Lower lobe of right lung (tissue), 2 donors: ENCODE data around the gene GPC6. TPM values are rescaled to one million over a fixed set of nuclear protein-coding genes. Genes with fewer than 3 reads are reported as not detected.
"Not testable (repeated sequence)": the region's sequence is repeated elsewhere in the genome, so short reads cannot be mapped to it uniquely, and the experiment has no call there.

Experiments used
- ATAC-seq, 2 donors: fragments of 200-7000 bp; cut with Tn5 transposase; one replicate each; pipeline ENCODE4 v1.9.1; 2020 to 2022; ENCODE audit warnings: mild to moderate bottlenecking in 2 of 2, moderate library complexity in 2 of 2
- DNase-seq: peaks from one replicate; pipeline ENCODE4 v3.0.0-alpha.2; 2020
- H3K27ac ChIP-seq: fragments of 200-600 bp; one replicate; pipeline ENCODE4 v1.8.0; 2022
- H3K27me3 ChIP-seq: fragments of 200-600 bp; one replicate; pipeline ENCODE4 v1.8.0; 2022; ENCODE audit warnings: low read depth
- H3K36me3 ChIP-seq: fragments of 200-600 bp; one replicate; pipeline ENCODE4 v1.8.0; 2022; ENCODE audit warnings: mild to moderate bottlenecking
- H3K4me1 ChIP-seq: fragments of 200-600 bp; one replicate; pipeline ENCODE4 v1.8.0; 2022
- H3K4me3 ChIP-seq: fragments of 200-600 bp; one replicate; pipeline ENCODE4 v1.8.0; 2022; ENCODE audit warnings: mild to moderate bottlenecking
- H3K9me3 ChIP-seq: fragments of 200-600 bp; one replicate; pipeline ENCODE4 v1.8.0; 2022
- CTCF ChIP-seq: fragments of 200-600 bp; IDR thresholded peaks from one replicate; pipeline ENCODE4 v1.8.0; 2022; ENCODE audit warnings: antibody characterized with exemption, mild to moderate bottlenecking
- intact Hi-C: fragments of 100-400 bp; cut with DNase I; formaldehyde crosslinking; loops from one replicate; pipeline ENCODE4 v1.11.0; 2022
- total RNA-seq: library from RNA; stranded (reverse); fragmentation: NEBNext Ultra II Directional; extraction: Animal tissue kit (Norgen Biotek cat#: 25700); gene quantifications from one replicate; pipeline ENCODE4 v1.2.1, GENCODE V29; 2021
- donor health status: DM: no; HTN: yes; CAD: no; lungs with severe emphysema.

GPC6 gene
- total RNA-seq, 1 donor from 2014 or later, result 5.5 TPM

GRCh38 chr13:93320942-93321341 is 94.3 kb downstream of the GPC6 start:
- DNase-seq, result no peak
- H3K27me3 ChIP-seq, result no peaks in the 10 kb centered on the region
- no peak overlapping the region for H3K27ac ChIP-seq
- intact Hi-C loops, result no loop called here
- H3K4me3 ChIP-seq, result no peak overlapping the region
- ATAC-seq, result no peak
- H3K4me1 ChIP-seq, result no peaks in the 10 kb centered on the region
- TF ChIP-seq CTCF, result no peak
- H3K36me3 ChIP-seq, result no peaks in the 10 kb centered on the region
- no peaks in the 10 kb centered on the region for H3K9me3 ChIP-seq

GRCh38 chr13:93323880-93324279 is 97.3 kb downstream of the GPC6 start:
- H3K4me1 ChIP-seq, DNase-seq, H3K36me3 ChIP-seq, ATAC-seq, intact Hi-C loops, H3K27ac ChIP-seq, H3K27me3 ChIP-seq, H3K9me3 ChIP-seq, H3K4me3 ChIP-seq: not testable (repeated sequence)

GRCh38 chr13:93325303-93326233 is 99.0 kb downstream of the GPC6 start:
- H3K4me3 ChIP-seq, result no peak overlapping the region
- peak in 1 of 2 donors; percentile 15 for ATAC-seq

GRCh38 chr13:93326234-93326811 is 99.7 kb downstream of the GPC6 start:
- Histone ChIP-seq H3K36me3 (no peaks in the 10 kb centered on the region), H3K4me1 (no peaks in the 10 kb centered on the region), H3K27ac (no peak overlapping the region), H3K27me3 (no peaks in the 10 kb centered on the region), H3K9me3 (no peaks in the 10 kb centered on the region), H3K4me3 (no peak overlapping the region)
- ATAC-seq (peak in 1 of 2 donors; percentile 13), DNase-seq (no peak)
- TF ChIP-seq CTCF, result no peak
- intact Hi-C loops, result no loop called here

More at GRCh38 chr13:93325303-93326233, 99.0 kb downstream of the GPC6 start:
- no peaks in the 10 kb centered on the region for H3K9me3 ChIP-seq
- no peak overlapping the region for H3K27ac ChIP-seq
- intact Hi-C loops, result no loop called here
- no peak for TF ChIP-seq CTCF
- H3K4me1 ChIP-seq, result no peaks in the 10 kb centered on the region
- no peak for DNase-seq
- no peaks in the 10 kb centered on the region for H3K36me3 ChIP-seq
- H3K27me3 ChIP-seq, result no peaks in the 10 kb centered on the region

GRCh38 chr13:93328943-93329342 is 102.3 kb downstream of the GPC6 start:
- Histone ChIP-seq H3K27me3 (no peaks in the 10 kb centered on the region), H3K27ac (no peak overlapping the region), H3K36me3 (no peaks in the 10 kb centered on the region), H3K4me1 (no peaks in the 10 kb centered on the region), H3K9me3 (no peaks in the 10 kb centered on the region), H3K4me3 (no peak overlapping the region)
- no peak for TF ChIP-seq CTCF
- no peak for ATAC-seq
- intact Hi-C loops, result no loop called here
- no peak for DNase-seq

- TF ChIP-seq CTCF, result no peak
- ATAC-seq, result no peak
- intact Hi-C loops, result no loop called here
These were observed 110.1 kb downstream of the GPC6 start for GRCh38 chr13:93336728-93337127.

More at GRCh38 chr13:93336728-93337127, 110.1 kb downstream of the GPC6 start:
- H3K36me3 ChIP-seq, result no peaks in the 10 kb centered on the region
- no peaks in the 10 kb centered on the region for H3K27me3 ChIP-seq
- no peak for DNase-seq
- H3K4me1 ChIP-seq, result no peaks in the 10 kb centered on the region
- no peaks in the 10 kb centered on the region for H3K9me3 ChIP-seq
- no peak overlapping the region for H3K27ac ChIP-seq
- H3K4me3 ChIP-seq, result no peak overlapping the region
